ENCODE results near the gene EME2.

DNA sequence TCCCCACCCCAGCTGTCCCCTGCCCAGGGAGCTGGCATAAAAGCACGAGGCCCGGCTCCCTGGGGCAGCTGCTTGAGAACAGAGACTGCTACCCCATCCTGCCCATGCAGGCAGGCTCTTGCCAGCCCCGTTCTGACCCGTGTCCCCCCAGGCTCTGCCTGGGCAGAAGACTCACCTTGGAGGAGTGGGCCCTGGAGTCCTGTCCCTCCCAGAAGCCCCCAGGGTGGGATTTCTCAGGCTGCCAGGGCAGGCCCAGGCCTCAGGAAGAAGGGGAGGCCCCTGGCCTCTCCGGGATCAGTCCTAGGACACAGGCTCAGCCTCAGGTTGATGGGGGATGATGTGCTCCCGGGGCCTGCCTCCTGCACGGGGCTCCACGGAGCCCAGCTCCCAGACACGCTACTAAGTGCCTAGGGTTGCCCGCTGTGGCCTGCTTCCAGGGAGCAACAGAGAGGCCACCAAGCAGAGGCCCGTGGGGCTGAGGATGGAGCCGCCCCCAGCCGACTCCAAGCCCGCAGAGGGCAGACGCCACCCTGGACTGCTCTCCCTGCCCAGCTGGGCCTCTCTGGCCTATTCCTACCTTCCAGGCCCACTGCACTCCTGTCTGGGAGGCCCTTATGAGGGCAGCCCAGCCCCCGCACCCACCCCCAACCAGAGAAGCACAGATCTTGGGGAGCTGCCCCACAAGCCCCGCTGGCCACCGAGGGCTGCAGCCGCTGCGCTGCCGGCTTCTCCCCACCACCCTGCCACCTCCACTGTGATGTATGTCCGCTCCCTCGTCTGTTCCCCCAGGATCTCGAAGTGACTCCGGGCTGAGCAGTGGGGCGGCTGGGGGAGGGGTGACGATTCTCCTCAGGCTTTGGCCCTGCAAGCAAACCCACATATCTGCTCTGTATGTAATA is 3.0 kb upstream of the EME2 start:
- TF ChIP-seq CTCF (IDR thresholded peaks at IDR 0.05), result no peak
- TF ChIP-seq EP300 (IDR thresholded peaks at IDR 0.05), result no peak

Data from upper lobe of left lung (tissue), 4 donors.